GM19240 (cell line): ENCODE data around the gene PRAMEF26.
"Not testable (repeated sequence)": the region's sequence is repeated elsewhere in the genome, so short reads cannot be mapped to it uniquely, and the experiment has no call there.

Source experiments
- DNase-seq: peaks from one replicate; pipeline ENCODE4 v3.0.0; 2011; ENCODE audit warnings: low spot score; ENCODE audit not compliant: insufficient read length

PRAMEF26 gene

GRCh38 chr1:13155909-13156308 lies at the start of gene PRAMEF26:
Gene PRAMEF26 (minus strand): TSS chr1:13156009. CDS start chr1:13153095, 2,914 bp downstream.
- DNase-seq: not testable (repeated sequence)

GRCh38 chr1:13201309-13201708 lies 45.5 kb upstream of the PRAMEF26 start, which contains the start of gene PRAMEF13:
Gene PRAMEF13 (minus strand): TSS chr1:13201409. CDS start chr1:13199589, 1,820 bp downstream.
- DNase-seq: not testable (repeated sequence)

- not testable (repeated sequence) for DNase-seq
Observed at GRCh38 chr1:13171548-13171947, 15.7 kb upstream of the PRAMEF26 start, which contains the start of gene PRAMEF9. Gene PRAMEF9 (plus strand): TSS chr1:13171848. CDS start chr1:13175281, 3,433 bp downstream.

- not testable (repeated sequence) for DNase-seq
Observed at GRCh38 chr1:13165531-13165930, 9.7 kb upstream of the PRAMEF26 start, which contains the start of gene HNRNPCL4. Gene HNRNPCL4 (minus strand): TSS chr1:13165631. CDS start chr1:13165467, 164 bp downstream.

- not testable (repeated sequence) for DNase-seq
Observed at GRCh38 chr1:13116754-13117153, 39.1 kb downstream of the PRAMEF26 start, which contains the start of gene HNRNPCL2. Gene HNRNPCL2 (minus strand): TSS chr1:13116854. CDS start chr1:13116400, 454 bp downstream.
